IgD-negative memory B cell (primary cell): ENCODE data around the gene OBP2A. TPM values are rescaled to one million over a fixed set of nuclear protein-coding genes. Genes with fewer than 3 reads are reported as not detected.
"Not testable (repeated sequence)": the region's sequence is repeated elsewhere in the genome, so short reads cannot be mapped to it uniquely, and the experiment has no call there.

ENCODE experiments used
- H3K27ac Mint-ChIP-seq, 3 donors: one replicate each; pipeline ENCODE4 v1.8.0; 2020 to 2022; ENCODE audit warnings: mild to moderate bottlenecking in 3 of 3, mixed read lengths in 3 of 3, moderate library complexity in 1 of 3
- H3K27me3 Mint-ChIP-seq: one replicate; pipeline ENCODE4 v1.8.0; 2021; ENCODE audit warnings: mixed read lengths
- H3K36me3 Mint-ChIP-seq: one replicate; pipeline ENCODE4 v1.8.0; 2020; ENCODE audit warnings: mild to moderate bottlenecking, mixed read lengths
- H3K4me1 Mint-ChIP-seq, 3 donors: one replicate each; pipeline ENCODE4 v1.8.0; 2020 to 2022; ENCODE audit warnings: mixed read lengths in 3 of 3, mild to moderate bottlenecking in 1 of 3
- H3K4me3 Mint-ChIP-seq, 4 donors: one replicate each; pipeline ENCODE4 v1.8.0; 2020 to 2022; ENCODE audit warnings: mild to moderate bottlenecking in 4 of 4, mixed read lengths in 4 of 4, moderate library complexity in 3 of 4
- H3K9me3 Mint-ChIP-seq, 3 donors: one replicate each; pipeline ENCODE4 v1.8.0; 2020 to 2021; ENCODE audit warnings: mixed read lengths in 3 of 3, mild to moderate bottlenecking in 1 of 3
- polyA plus RNA-seq: library from polyadenylated mRNA; unstranded; fragments of 300-500 nt; fragmentation: Illumina TruSeq; gene quantifications from one replicate; pipeline ENCODE4 v1.2.3, GENCODE V29; 2021

Gene OBP2A
- polyA plus RNA-seq, 1 donor from 2014 or later, result not detected

DNA sequence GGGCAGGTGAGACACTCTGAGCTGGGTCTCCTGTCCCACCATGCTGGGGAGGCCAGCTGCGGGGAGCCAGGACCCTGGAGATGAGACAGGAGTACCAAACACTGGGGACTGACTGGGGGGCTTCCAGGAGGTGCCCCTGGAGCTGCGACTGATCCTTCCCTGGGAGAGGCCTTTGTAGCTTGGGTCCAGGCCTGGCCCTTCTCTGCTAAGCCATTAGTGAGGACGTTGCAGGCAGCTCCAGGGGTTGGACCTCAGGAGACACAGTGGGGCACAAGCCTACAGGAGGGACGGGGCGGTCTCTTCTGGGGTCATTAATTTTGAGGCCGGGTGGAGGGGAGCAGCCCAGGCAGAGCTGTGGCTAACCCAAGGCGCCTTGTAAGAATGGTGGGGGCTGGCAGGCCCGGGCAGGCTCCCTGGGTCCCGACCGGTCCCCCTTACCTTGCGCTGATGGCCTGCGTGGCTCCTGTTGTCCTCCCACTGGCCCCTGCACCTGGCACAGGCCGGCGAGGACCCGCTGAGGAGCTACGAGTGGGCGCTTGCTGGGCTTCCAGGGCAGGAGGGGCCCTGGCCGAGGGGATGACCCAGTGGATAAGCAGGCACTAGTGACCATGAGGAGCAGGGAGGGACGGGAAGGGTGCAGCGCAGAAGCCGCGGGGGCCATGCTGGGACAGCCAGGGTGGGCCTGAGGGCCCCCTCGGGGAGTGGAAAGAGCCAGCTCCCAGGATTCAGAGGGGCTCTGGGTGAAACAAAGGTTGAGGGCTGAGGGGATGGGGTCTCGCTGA, 40.3 kb upstream of the OBP2A start:
- H3K9me3 Mint-ChIP-seq, result peaks cover 5 to 10% (median 9%) of the 10 kb centered on the region in 3 donors
- peaks cover 5% of the 10 kb centered on the region for H3K36me3 Mint-ChIP-seq
- peak overlapping the region in 1 of 3 donors; percentile 45 for H3K27ac Mint-ChIP-seq
- H3K4me1 Mint-ChIP-seq, result peaks cover 0 to 9% (median 4%) of the 10 kb centered on the region in 3 donors
- peak overlapping the region in 1 of 4 donors; percentile 70 for H3K4me3 Mint-ChIP-seq
- peaks cover 3% of the 10 kb centered on the region for H3K27me3 Mint-ChIP-seq

DNA sequence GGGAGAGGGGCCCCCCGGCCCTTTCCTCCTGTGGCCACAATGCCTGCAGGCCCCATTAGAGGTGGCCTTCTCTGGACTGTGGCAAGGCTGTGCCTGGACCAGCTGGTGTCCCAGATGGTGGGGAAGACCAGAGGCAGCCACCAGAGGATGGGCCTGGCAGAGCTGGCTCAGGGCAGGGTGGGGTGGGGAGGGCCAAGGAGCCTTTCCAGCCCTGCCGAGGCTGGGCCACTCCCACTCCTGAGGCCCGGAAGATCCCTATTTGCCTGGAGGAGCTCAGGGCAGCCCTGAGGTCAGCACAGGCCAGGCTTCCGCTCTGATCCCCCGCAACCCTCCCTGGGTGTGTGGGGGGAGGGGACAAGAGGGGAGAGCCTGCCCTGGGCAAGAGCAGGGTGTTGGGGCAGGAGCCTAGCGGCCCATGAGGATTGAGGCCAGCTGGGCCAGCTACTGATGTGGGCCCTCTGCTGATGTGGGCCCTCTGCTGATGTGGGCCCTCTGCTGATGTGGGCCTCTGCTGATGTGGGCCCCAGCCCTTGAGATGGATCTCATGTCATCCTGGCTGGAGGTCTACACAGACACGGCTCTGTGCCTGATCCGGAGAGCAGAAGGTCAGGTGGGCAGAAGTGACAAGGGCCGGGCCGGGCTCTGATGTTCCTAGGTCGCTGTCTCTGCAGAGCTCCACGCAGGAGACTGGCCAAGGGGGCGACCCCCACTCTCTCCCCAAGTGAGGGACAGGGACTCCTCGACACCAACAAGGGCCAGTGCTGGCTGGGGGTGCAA, 39.4 kb upstream of the OBP2A start:
- peaks cover 5 to 17% (median 9%) of the 10 kb centered on the region in 3 donors for H3K9me3 Mint-ChIP-seq
- H3K36me3 Mint-ChIP-seq, result peaks cover 5% of the 10 kb centered on the region
- peaks cover 0 to 8% (median 4%) of the 10 kb centered on the region in 3 donors for H3K4me1 Mint-ChIP-seq
- no peak overlapping the region for H3K27ac Mint-ChIP-seq
- peaks cover 3% of the 10 kb centered on the region for H3K27me3 Mint-ChIP-seq
- no peak overlapping the region for H3K4me3 Mint-ChIP-seq

DNA sequence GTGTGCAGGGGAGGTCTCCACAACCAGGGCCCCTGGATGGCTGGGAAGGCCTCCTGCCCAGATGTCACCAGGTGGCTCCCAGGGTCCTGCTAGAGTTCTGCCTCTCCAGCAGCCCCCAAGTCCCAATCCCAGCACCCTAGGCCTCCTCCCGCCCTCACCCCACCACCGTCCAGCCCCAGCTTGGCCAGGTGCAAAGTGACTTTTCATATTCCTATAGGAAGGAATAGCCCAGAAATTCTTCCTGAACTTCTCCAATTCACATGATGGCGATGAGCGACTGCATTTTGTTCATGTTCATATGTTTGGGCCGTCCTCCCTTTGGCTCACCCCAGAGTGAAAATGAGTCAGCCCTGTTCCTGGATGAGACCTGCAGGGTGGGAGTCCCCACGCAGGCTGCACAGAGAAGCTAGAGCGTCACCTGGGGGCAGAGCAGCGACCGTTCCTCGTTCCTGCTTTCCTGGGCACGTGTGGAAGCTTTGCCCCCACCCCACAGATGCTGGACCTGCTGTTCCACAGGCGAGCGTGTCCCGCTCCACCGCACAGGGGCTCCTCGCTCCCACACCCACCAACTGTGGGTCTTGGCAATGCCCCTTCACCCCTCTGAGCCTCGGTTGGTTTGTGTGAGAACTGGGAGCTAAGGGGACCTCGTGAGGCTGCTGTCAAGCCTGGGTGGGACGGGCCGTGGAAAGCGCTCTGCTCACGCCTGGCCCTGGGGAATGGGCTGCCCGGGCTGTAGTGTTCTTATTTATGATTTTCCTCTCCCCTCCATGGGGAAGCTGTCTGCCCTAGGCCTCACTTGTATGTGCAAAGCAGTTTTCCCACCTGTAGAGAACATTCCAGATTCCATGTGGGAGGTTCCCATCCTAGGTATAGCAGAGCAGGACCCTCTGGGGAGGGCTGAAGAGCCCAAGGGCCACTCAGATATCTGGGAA, 38.6 kb upstream of the OBP2A start:
- Mint-ChIP-seq H3K9me3 (peaks cover 5 to 17% (median 9%) of the 10 kb centered on the region in 3 donors), H3K4me1 (peaks cover 0 to 3% (median 3%) of the 10 kb centered on the region in 3 donors), H3K27me3 (peaks cover 3% of the 10 kb centered on the region), H3K27ac (no peak overlapping the region), H3K36me3 (peaks cover 5% of the 10 kb centered on the region), H3K4me3 (peak overlapping the region in 1 of 4 donors; percentile 38)

DNA sequence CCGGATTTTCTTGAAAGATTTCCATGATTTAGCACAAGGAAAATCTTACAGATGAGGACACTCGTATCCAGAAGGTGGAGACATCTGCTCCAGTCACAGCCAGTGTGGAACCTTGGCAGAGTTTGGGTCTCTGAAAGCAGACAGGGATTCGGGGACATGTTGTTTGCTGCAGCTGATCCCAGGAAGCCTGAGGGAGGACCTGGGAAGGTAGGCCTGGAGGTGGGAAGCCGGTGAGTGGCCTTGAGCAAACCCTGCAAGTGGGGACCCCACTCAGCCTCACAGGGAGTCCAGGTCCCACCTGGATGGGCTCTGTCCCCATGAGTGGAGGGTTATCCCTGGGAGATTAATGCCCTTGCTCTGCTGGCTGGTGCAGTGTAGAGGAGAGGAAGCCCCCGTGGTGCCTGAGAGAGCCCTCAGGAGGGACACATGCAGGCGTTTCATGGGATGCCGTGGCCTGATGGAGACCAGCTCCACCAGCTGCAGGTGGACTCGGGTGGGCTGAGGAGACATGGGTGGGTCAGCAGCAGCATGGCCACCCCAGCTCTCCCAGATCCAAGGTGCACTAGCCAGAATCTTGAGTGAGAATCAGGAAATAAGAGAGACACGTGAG, 37.6 kb upstream of the OBP2A start:
- peaks cover 0 to 6% (median 5%) of the 10 kb centered on the region in 3 donors for H3K4me1 Mint-ChIP-seq
- H3K27me3 Mint-ChIP-seq, result peaks cover 3% of the 10 kb centered on the region
- peak overlapping the region in 1 of 4 donors; percentile 38 for H3K4me3 Mint-ChIP-seq

DNA sequence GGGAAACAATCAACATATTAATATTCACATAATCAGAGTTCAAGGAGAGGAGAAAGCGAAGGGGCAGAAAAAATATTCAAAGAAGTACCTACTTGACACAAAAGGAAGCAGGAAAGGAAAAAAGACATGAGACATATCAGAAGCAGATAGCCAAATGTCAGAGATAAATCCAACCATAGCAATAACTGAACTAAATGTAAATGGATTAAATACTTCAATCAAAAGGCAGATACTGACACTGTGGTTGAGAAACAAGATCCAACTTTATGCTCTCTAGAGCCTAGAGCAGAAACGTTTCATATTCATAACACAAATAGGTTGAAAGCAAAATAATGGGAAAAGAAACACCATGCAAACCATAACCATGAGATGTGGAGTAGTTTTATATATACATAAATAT, 36.5 kb upstream of the OBP2A start:
- peaks cover 0 to 6% (median 5%) of the 10 kb centered on the region in 3 donors for H3K4me1 Mint-ChIP-seq
- H3K9me3 Mint-ChIP-seq, result peaks cover 5 to 17% (median 9%) of the 10 kb centered on the region in 3 donors
- peaks cover 5% of the 10 kb centered on the region for H3K36me3 Mint-ChIP-seq
- peaks cover 3% of the 10 kb centered on the region for H3K27me3 Mint-ChIP-seq
- no peak overlapping the region for H3K27ac Mint-ChIP-seq
- no peak overlapping the region for H3K4me3 Mint-ChIP-seq

More for the DNA sequence above, 37.6 kb upstream of the OBP2A start:
- Mint-ChIP-seq H3K36me3 (peaks cover 5% of the 10 kb centered on the region), H3K9me3 (peaks cover 5 to 17% (median 9%) of the 10 kb centered on the region in 3 donors), H3K27ac (no peak overlapping the region)

DNA sequence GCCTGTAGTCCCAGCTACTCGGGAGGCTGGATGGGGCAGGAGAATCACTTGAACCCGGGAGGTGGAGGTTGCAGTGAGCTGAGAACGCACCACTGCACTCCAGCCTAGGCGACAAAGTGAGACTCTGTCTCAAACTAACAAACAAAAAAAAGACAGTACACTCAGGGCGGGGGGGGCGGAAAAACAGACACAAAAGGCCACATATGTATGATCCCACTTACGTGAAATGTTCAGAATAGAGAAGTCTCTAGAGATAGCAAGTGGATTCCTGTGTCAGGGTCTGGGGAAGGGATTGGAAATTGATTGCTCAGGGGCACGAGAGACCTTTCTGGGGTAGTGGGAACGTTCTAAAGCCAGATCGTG, 33.7 kb upstream of the OBP2A start:
- H3K36me3 Mint-ChIP-seq, result no peaks in the 10 kb centered on the region
- no peak overlapping the region for H3K4me3 Mint-ChIP-seq
- H3K4me1 Mint-ChIP-seq, result peaks cover 0 to 4% (median 3%) of the 10 kb centered on the region in 3 donors
- no peak overlapping the region for H3K27ac Mint-ChIP-seq
- peaks cover 3% of the 10 kb centered on the region for H3K27me3 Mint-ChIP-seq
- peaks cover 5 to 17% (median 9%) of the 10 kb centered on the region in 3 donors for H3K9me3 Mint-ChIP-seq

DNA sequence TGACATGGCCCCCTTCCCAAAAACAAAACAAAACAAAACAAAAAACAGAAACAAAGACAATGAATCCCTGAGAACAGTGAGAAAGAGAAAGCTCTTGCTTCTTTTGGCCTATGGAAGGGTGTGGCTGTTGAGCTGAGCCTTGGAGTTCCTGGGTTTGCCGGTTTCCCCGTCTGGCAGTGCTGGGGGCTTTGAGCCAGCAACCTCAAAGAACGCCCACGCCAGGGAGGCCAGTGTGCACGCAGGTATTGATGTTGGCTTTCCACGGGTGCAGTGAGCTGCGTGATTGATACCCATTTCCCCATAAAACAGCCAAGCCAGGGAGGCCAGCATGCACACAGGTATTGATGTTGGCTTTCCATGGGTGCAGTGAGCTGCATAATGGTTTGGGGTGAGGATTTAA, 33.0 kb upstream of the OBP2A start:
- H3K9me3 Mint-ChIP-seq, result peaks cover 5 to 17% (median 9%) of the 10 kb centered on the region in 3 donors

DNA sequence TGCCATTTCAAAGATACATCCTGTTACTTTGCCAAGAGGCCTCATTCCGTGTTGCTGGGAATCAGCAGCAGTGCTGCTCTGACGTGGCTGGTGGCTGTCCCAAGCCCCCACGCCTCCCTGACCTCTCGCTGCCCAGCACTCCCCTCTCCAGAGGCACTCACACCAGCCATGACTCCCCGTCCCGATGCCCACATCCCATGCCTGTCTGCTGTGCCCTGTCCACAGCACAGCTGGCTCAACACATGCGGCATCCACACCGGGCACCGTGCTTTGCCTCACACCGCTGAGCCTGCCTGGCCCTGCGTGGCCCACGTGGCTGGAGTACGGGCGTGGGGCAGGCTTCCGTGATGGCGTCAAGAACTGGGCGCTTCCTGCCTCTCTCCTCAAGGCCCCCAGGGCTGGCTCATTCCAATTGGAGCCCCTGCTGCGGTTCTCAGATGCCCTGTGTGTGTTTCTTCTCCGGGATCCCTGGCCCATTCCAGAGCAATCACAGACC, 32.5 kb upstream of the OBP2A start:
- H3K27ac Mint-ChIP-seq, result no peak overlapping the region
- no peak overlapping the region for H3K4me3 Mint-ChIP-seq
- peaks cover 3% of the 10 kb centered on the region for H3K27me3 Mint-ChIP-seq
- H3K4me1 Mint-ChIP-seq, result peaks cover 0 to 4% (median 3%) of the 10 kb centered on the region in 3 donors
- peaks cover 5 to 17% (median 9%) of the 10 kb centered on the region in 3 donors for H3K9me3 Mint-ChIP-seq
- no peaks in the 10 kb centered on the region for H3K36me3 Mint-ChIP-seq

More for the DNA sequence above, 33.0 kb upstream of the OBP2A start:
- Mint-ChIP-seq H3K27ac (no peak overlapping the region), H3K4me3 (no peak overlapping the region), H3K27me3 (peaks cover 3% of the 10 kb centered on the region), H3K36me3 (no peaks in the 10 kb centered on the region), H3K4me1 (peaks cover 0 to 4% (median 3%) of the 10 kb centered on the region in 3 donors)

DNA sequence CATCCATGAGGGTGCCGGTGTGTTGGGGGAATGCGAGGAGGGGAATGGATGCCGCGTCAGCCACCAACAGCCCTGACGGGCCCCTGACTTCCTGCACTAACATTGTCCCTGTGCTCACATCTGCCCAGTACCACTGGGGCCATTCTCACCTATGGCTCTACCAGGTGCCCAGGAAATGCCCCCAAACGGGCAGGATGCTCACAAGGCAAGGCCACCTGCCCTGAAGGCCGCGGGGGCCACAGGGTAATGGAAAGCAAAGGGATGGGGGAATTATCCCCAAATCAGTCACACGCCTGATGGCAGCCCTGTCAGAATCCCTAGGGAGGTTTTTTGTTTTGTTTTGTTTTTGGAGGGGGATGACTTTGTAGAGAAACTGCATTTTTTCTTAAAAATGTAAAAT, 32.0 kb upstream of the OBP2A start:
- H3K4me1 Mint-ChIP-seq, result not testable (repeated sequence)

DNA sequence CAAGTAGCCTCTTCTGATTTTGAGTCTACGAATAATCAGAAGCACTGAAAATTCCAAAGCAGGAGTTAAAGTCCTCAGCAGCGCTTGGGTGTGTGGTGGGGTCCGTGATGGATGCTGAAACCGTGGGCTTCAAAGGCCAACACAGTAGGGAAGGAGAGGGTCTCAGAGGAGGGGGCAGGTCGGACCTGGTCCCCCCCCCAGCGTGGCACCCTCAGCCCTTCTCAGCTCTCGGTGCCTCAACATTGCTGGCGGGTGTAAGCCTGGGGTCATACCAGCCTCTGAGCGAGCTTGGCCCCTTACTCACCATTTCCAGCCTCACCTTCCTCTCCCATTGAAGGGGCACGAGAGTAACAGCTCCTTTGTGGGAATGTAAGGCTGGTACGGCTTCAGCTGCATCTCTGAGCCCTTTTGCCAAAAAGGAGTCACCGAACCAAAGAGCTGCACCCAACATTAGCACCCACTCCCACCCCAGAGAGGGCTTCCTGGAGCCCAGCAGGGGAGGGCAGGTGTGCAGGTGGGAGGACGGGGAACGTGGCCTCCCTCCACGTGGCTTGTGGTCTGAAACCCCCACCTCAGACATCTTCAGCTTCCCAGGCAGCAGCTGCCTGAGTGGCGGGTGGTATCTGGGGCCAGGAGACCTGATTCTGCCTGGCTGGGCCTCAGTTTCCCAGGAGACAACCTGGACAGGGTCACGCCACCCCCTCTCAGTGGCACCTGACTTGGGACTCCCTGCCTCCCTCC, 31.4 kb upstream of the OBP2A start:
- Mint-ChIP-seq H3K9me3 (peaks cover 1 to 8% (median 3%) of the 10 kb centered on the region in 3 donors), H3K4me1 (peaks cover 0 to 6% (median 3%) of the 10 kb centered on the region in 3 donors), H3K27me3 (no peaks in the 10 kb centered on the region), H3K27ac (no peak overlapping the region), H3K4me3 (peak overlapping the region in 1 of 4 donors; percentile 22), H3K36me3 (no peaks in the 10 kb centered on the region)

More for the DNA sequence above, 32.0 kb upstream of the OBP2A start:
- Mint-ChIP-seq H3K9me3 (peaks cover 5 to 14% (median 9%) of the 10 kb centered on the region in 3 donors), H3K4me3 (peak overlapping the region in 1 of 4 donors; percentile 22)
- H3K27me3 Mint-ChIP-seq, H3K36me3 Mint-ChIP-seq, H3K27ac Mint-ChIP-seq: not testable (repeated sequence)

DNA sequence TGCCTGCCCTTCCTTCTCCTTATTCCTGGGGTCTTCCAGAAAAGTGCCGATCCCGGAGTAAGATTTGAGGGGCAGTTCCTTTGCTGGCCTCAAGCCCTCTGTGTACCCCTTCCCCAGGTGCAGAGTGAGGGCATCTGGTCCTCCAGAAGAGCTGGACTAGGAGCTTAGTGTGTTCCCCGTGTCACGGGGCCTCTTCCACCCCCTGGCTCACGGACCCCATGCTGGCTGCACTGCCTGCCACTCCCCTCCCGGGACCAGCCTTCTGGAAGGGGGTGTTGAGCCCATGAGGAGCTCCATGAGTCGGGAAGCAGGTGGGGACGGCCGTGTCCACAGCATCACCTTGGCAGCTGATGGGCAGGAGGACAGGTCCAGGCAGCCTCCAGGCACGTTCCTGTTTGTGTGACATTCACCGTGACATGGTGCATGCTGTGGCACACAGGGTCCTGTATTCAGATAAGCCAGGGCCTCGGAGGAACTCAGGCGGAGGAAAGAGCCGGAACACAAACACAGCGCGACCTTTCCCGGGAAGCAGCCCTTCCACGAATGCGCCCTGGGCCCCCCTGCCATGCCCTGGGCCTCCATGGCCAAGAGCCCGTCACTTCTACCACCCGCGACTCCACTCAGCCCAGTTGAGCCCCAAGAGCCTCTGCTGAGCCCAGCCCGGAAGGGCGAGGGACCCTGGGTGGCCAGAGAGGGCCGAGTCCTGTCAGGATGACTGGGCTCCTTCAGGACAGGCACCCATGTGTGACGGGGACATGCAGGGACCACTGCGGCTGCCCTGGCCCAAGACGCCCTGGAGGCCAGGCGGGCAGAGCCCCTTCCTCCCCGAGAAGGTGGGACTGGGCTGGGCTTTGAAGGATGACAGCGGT, 30.6 kb upstream of the OBP2A start:
- Mint-ChIP-seq H3K36me3 (no peaks in the 10 kb centered on the region), H3K4me1 (peaks cover 0 to 6% (median 3%) of the 10 kb centered on the region in 3 donors), H3K27ac (no peak overlapping the region), H3K27me3 (peaks cover 2% of the 10 kb centered on the region), H3K4me3 (no peak overlapping the region), H3K9me3 (peaks cover 0 to 6% (median 0%) of the 10 kb centered on the region in 3 donors)

DNA sequence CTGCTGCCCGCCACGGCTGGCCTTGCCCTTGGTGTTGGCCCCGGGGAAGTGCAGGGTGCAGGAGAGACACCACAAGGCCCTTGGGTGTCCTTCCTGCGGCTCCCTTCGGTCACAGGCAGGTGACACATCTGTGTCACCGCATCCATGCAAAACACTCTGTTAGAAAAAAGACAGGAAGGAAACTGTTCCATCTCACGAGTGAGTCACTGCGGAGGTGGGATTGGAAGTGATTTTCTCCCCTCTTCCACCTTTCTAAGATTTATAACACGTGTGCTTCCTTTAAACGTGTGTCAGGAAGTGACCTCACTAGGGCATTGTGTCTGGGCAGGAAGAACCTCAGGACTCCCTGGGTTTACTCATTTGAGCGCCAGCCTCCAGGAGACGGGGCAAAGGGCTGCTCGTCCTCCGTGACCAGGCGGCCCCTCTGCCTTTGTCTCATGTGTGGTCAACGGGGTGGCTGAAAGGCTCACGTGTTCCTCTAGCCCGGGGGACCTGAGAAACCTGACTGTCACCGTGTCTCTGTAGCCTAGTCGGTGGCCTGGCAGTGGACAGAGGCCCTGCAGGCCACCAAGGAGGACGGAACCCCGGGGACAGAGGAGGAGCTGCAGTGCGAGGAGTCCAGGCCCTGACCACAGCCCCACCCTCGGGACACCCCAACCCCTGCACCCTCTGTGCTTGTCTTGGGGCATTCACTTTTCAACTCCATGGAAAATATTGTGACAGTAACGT, 29.6 kb upstream of the OBP2A start:
- no peak overlapping the region for H3K27ac Mint-ChIP-seq
- peaks cover 0 to 6% (median 3%) of the 10 kb centered on the region in 3 donors for H3K4me1 Mint-ChIP-seq
- no peak overlapping the region for H3K4me3 Mint-ChIP-seq
- H3K36me3 Mint-ChIP-seq, result no peaks in the 10 kb centered on the region
- H3K27me3 Mint-ChIP-seq, result peaks cover 5% of the 10 kb centered on the region
- H3K9me3 Mint-ChIP-seq, result no peaks in the 10 kb centered on the region
